Esophagus (tissue), 2 donors: ENCODE data around the gene SLC35D2. TPM values are rescaled to one million over a fixed set of nuclear protein-coding genes. Genes with fewer than 3 reads are reported as not detected.

ENCODE experiments used
- H3K27ac ChIP-seq, 2 donors: one replicate each; pipeline ENCODE4 v1.5.1; 2013; ENCODE audit warnings: low read depth in 2 of 2, mild to moderate bottlenecking in 2 of 2, inconsistent platforms in 1 of 2, low read length in 1 of 2, moderate library complexity in 1 of 2
- H3K27me3 ChIP-seq, 2 donors: one replicate each; pipeline ENCODE4 v1.6.1; 2013; ENCODE audit warnings: low read length in 2 of 2, control low read depth in 1 of 2, mild to moderate bottlenecking in 1 of 2; ENCODE audit not compliant: insufficient read depth in 2 of 2, control insufficient read depth in 1 of 2
- H3K36me3 ChIP-seq, 2 donors: one replicate each; pipeline ENCODE4 v1.6.1; 2013; ENCODE audit warnings: low read length in 1 of 2; ENCODE audit not compliant: control insufficient read depth in 2 of 2, insufficient read depth in 2 of 2
- H3K4me1 ChIP-seq, 2 donors: one replicate each; pipeline ENCODE4 v1.6.1; 2013; ENCODE audit warnings: low read length in 1 of 2; ENCODE audit not compliant: control insufficient read depth in 2 of 2, insufficient read depth in 2 of 2
- H3K4me3 ChIP-seq, 2 donors: one replicate each; pipeline ENCODE4 v1.5.1; 2013; ENCODE audit warnings: low read length in 2 of 2, mild to moderate bottlenecking in 2 of 2, low read depth in 1 of 2, moderate library complexity in 1 of 2
- H3K9me3 ChIP-seq, 2 donors: one replicate each; pipeline ENCODE4 v1.6.1; 2013; ENCODE audit warnings: mild to moderate bottlenecking in 2 of 2, low read depth in 1 of 2, low read length in 1 of 2, moderate library complexity in 1 of 2; ENCODE audit not compliant: control insufficient read depth in 2 of 2, insufficient read depth in 1 of 2
- WGBS, 2 donors: extraction: QIAGEN DNeasy Blood & Tissue Kit; methylation state at CpG; one replicate each; pipeline ENCODE4 v1.1.7; 2013; 5-methylcytosine and 5-hydroxymethylcytosine counted together
- polyA plus RNA-seq, 2 donors: library from polyadenylated mRNA; stranded (reverse); fragments of 200-250 nt; gene quantifications; one replicate each; pipeline ENCODE4 v1.2.3, GENCODE V29; 2013
- donor health status: healthy with polysubstance abuse.
- donor health status: Bipolar disorder and iron deficiency.

SLC35D2 gene
- polyA plus RNA-seq, 2 donors = 8.1 to 10.3 TPM

DNA sequence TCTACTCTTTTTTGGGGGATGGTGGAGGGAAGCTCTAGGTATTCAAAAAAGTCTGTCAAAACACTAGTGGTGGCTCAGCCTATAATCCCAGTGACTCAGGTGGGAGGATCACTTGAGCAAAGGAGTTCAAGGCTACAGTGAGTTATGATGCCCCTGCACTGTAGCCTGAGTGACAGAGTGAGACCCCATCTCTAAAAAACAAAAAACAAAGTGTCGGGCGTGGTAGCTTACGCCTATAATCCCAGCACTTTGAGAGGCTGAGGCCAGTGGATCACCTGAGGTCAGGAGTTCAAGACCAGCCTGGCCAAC is 15.8 kb upstream of the SLC35D2 start:
- Histone ChIP-seq H3K36me3 (no peaks in the 10 kb centered on the region), H3K27ac (no peak overlapping the region), H3K27me3 (no peaks in the 10 kb centered on the region), H3K9me3 (no peaks in the 10 kb centered on the region), H3K4me3 (no peak overlapping the region), H3K4me1 (no peaks in the 10 kb centered on the region)
- 91 to 96% methylated on average over 3 of the region's 3 CpGs for WGBS, 2 donors

DNA sequence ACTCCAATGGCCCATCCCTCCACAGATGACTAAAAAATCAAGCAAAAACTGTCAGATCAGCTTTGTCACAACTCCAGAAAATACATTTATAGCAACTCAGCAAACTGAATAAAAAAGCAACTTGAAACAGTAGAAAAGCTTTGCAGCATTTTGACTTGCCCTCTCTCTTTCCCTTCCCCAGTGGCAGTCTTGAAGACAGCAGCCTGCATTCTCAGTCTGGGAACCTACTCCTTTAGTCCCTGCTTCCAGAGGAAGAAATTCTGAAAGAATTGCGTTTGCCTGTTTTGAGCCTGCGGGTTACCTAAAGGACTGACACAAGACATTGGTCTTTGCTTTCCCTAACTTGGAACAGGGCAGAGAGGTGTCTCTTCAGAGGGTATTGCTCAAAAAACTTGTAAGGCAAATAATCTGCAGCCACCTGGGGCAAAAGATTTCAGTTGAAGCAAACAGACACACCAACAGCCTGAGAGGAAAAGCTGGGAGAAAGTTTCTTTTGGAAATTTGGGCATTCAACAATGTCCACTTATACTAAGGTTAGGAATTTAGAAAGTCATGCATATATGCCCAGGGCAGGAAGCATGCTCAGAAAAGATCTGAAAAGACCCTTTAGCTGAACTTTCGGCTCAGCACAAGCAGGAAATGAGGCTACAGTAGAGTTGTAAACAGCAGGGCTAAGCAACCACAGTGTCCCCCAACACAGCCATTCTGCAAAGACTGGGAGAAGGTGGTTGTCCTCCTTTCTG is 15.2 kb upstream of the SLC35D2 start:
- WGBS, 2 donors = 72 to 75% methylated on average over 3 of the region's 3 CpGs
- Histone ChIP-seq H3K4me1 (no peaks in the 10 kb centered on the region), H3K36me3 (no peaks in the 10 kb centered on the region), H3K27ac (no peak overlapping the region), H3K4me3 (no peak overlapping the region), H3K9me3 (no peaks in the 10 kb centered on the region), H3K27me3 (no peaks in the 10 kb centered on the region)

DNA sequence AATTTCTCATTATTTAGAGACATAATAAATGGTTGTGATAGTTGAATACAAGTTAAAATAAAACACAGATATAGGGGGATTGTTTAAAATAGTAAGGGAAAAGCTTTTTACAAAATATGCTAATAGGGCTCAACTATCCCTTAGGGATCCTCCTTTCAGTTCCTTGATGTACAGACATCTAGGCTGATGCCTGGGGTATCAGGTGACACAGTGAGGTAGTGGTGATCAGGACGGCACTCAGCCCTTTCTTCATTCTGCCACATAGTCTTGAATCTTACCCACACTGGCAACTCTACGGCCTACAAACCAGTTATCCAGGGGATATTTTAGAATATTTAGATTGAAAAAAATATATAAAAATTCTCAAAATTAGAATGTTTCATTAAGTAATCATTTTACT is 12.5 kb upstream of the SLC35D2 start:
- no peaks in the 10 kb centered on the region for H3K9me3 ChIP-seq
- no peak overlapping the region for H3K27ac ChIP-seq
- H3K4me1 ChIP-seq = peaks cover 0 to 3% of the 10 kb centered on the region in 2 donors
- no peak overlapping the region for H3K4me3 ChIP-seq
- H3K27me3 ChIP-seq = no peaks in the 10 kb centered on the region
- 96 to 98% methylated on average over 2 of the region's 2 CpGs for WGBS, 2 donors
- peaks cover 0 to 3% of the 10 kb centered on the region in 2 donors for H3K36me3 ChIP-seq

DNA sequence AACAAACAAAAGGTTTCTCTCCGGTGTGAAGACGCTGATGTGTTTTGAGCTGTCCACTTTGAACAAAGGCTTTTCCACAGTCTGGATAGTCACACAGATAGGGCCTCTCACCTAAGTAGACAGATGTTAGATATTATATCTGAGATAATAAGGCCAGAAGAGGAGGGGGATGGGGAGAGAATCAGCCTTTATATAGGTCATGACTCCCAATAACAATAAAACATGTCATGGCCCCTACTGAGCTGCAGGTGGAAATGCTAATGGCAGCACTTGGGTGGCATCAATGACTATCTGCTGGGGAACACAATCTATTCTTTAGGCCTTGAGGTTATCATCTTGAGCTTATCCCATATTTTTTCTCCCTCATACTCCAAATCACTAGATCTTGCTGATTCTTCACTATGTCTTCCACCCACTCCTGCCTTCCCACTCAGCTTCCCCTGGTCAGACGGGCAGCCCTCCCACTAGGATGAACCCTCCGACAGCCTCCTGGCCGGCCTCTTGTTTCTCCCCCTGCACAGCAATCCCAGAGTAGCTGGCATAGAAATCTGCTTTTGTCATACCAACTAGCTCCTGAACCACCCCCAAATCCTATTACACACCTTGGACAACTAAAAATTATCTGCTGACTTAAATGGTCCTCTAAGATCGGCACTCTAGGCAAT is 11.5 kb upstream of the SLC35D2 start:
- H3K9me3 ChIP-seq = no peaks in the 10 kb centered on the region
- 93 to 95% methylated on average over 6 of the region's 6 CpGs for WGBS, 2 donors
- H3K27ac ChIP-seq = no peak overlapping the region
- H3K4me3 ChIP-seq = no peak overlapping the region
- no peaks in the 10 kb centered on the region for H3K27me3 ChIP-seq
- H3K36me3 ChIP-seq = peaks cover 0 to 3% of the 10 kb centered on the region in 2 donors
- H3K4me1 ChIP-seq = peaks cover 0 to 3% of the 10 kb centered on the region in 2 donors

DNA sequence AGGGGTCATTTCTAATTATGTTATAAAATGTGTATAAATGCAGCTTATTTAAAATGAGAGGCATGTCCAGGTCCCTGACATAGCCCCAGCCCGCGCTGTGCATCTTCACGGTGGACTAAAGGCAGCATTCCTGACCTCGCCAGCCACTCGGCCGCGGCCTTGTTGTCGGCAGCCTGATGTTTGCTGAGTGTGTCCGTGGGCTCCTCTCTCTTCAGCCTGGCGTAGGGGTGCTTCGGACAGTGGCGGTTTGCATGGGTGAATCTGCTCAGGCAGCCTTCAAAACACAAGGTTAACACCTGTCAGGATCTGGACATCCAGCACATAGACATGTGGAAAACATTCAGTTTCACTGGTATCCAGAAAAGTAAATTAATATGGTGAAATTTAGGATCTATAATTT is 8.8 kb upstream of the SLC35D2 start:
- Histone ChIP-seq H3K27ac (no peak overlapping the region), H3K9me3 (no peaks in the 10 kb centered on the region), H3K4me3 (no peak overlapping the region), H3K36me3 (peaks cover 0 to 3% of the 10 kb centered on the region in 2 donors), H3K27me3 (no peaks in the 10 kb centered on the region), H3K4me1 (peaks cover 0 to 3% of the 10 kb centered on the region in 2 donors)
- 97% methylated on average over 12 of the region's 12 CpGs for WGBS, 2 donors

DNA sequence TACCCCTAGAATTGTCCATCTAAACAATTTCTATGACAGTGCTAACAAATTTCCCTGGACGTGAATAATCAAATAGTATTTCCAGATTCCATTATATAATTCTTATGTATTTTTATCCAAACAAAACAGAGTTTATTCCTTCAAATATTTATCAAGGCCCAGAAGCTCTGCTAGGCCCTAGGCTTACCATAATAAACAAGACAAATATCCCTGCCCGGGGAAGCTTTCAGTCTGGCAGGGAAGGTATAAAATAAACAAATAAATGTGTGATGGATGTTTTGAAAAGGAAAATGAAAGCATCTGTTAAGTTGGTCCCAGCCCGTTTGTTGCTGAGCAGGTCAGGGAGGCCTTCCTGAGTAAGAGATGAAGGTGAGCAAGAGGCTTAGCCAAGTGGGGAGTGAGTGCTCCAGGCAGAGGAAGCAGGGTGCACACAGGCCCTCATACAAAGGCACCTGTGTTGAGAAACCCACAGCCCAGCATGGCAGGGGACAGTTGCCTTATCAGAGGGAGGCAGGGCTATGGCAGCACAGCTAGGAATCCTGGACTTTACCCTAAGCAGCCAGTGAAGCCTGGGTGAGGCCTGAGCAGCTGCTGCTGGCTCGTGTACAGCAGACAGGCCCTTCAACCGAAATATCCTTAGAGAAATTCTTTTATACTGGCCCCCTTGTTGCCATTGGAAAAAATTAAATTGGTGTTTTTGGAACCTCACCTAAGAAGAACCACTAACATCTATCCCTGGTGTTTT is 7.7 kb upstream of the SLC35D2 start:
- no peaks in the 10 kb centered on the region for H3K9me3 ChIP-seq
- peaks cover 0 to 3% of the 10 kb centered on the region in 2 donors for H3K36me3 ChIP-seq
- WGBS, 2 donors = 38 to 48% methylated on average over 5 of the region's 5 CpGs
- no peak overlapping the region for H3K4me3 ChIP-seq
- peak overlapping the region in 1 of 2 donors; percentile 34 for H3K27ac ChIP-seq
- H3K4me1 ChIP-seq = peaks cover 0 to 3% of the 10 kb centered on the region in 2 donors
- H3K27me3 ChIP-seq = no peaks in the 10 kb centered on the region

DNA sequence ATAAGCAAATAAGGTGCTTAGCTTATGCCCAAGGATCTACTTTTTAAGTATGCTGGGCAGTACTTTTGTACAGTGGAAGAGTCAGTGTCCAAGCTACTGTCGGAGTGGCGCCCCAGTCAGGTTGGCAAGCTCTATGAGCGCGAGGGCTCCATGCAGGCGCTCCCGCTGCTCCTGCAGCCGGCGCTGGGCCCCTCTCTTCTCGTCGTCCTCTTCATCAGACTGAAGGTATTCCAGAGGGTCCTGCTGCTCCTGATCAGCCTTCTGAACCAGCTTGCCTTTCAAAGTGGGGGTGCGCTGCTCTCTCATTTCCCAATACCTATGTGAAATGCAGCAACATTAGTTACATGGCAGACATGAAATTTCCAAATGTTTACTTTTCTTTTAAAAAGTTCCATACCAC is 4.6 kb upstream of the SLC35D2 start:
- H3K27me3 ChIP-seq = no peaks in the 10 kb centered on the region
- no peak overlapping the region for H3K4me3 ChIP-seq
- WGBS, 2 donors = 96 to 97% methylated on average over 11 of the region's 11 CpGs
- H3K4me1 ChIP-seq = peaks cover 0 to 3% of the 10 kb centered on the region in 2 donors
- no peaks in the 10 kb centered on the region for H3K9me3 ChIP-seq
- H3K36me3 ChIP-seq = peaks cover 0 to 3% of the 10 kb centered on the region in 2 donors
- H3K27ac ChIP-seq = no peak overlapping the region

DNA sequence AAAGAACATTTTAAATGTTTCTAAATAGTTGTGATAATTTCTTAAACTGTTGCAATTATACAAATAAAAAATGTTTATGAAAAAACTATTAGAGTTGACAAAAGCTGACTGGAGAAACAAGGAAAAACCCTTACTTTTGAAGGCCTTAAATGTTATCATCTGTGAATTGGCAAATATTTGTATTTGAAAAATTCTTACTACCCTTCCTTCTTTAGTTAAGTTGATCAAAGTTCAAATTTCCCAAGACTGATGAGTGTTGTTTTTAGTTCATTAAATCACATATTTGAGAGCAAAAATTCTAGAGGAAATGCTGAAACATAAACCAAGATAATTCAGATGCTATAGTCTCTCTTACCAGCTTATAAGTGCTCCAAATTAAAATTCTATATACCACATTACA is 2.6 kb upstream of the SLC35D2 start:
- no peaks in the 10 kb centered on the region for H3K9me3 ChIP-seq
- H3K27me3 ChIP-seq = no peaks in the 10 kb centered on the region
- no peak overlapping the region for H3K4me3 ChIP-seq
- H3K36me3 ChIP-seq = no peaks in the 10 kb centered on the region
- peaks cover 0 to 5% of the 10 kb centered on the region in 2 donors for H3K4me1 ChIP-seq
- H3K27ac ChIP-seq = no peak overlapping the region

DNA sequence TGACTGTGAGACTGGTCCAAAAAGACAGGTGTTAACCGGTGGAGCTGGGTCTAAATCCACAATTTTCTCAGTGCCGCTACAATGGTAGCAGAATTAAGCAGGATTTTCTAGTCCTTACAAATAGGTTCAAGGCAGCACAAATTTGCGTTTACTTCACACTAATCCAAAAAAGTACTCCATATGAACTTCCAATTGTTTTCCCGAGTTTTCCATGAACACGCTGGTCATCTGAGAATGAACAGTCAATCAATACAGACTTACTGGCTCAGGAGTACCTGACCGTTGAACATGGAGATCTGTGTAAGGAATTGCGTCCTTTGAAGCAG is 709 bp downstream of the SLC35D2 start:
- Histone ChIP-seq H3K9me3 (no peaks in the 10 kb centered on the region), H3K4me3 (peak overlapping the region; percentile 67 to 95), H3K36me3 (peaks cover 0 to 3% of the 10 kb centered on the region in 2 donors), H3K27me3 (no peaks in the 10 kb centered on the region), H3K4me1 (peaks cover 2 to 5% of the 10 kb centered on the region in 2 donors), H3K27ac (peak overlapping the region; percentile 87 to 90)
- 29 to 33% methylated on average over 7 of the region's 7 CpGs for WGBS, 2 donors
